ENCODE results near the gene TMEM165. TPM values are rescaled to one million over a fixed set of nuclear protein-coding genes. Genes with fewer than 3 reads are reported as not detected.

TMEM165 gene
- total and polyA plus RNA-seq, 9 of the 15 experiments (the other 6 are each of a cell fraction or from before 2014, with no cell fraction given), result 21.3 to 145 (median 96.8) TPM

DNA sequence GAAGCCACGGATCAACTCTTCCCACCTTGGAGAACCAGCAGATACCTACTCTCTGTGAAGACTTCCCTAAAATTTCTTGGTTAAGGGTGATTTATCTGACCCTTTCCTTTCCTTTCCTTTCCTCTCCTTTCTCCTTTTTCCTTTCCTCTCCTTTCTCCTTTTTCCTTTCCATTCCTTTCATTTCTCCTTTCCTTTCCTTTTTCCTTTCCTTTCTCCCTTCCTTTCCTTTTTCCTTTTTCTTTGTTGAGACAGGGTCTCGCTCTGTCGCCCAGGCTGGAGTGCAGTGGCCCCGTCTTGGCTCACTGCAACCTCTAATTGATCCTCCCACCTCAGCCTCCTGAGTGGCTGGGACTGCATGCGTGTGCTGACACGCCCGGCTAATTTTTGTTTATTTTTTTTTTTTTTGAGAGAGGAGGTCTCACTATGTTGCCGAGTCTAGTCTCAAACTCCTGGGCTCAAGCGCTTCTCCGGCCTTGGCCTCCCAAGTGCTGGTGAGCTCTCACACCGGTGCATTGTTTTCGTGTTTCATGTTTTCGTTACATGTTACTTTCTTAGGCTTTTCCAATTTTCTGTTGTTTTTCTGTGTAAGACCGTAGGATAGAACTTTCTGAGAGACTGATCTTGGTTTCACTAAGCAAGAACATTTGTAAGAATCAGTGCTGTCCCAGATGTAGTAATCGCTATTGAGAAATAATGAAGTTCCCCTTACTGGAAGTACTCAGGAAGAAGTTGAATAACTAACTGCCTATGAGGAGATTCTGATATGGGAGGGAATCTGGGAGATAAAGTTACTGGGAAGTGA is 2.0 kb downstream of the TMEM165 start (continued):
- TF ChIP-seq, protein P1, sequence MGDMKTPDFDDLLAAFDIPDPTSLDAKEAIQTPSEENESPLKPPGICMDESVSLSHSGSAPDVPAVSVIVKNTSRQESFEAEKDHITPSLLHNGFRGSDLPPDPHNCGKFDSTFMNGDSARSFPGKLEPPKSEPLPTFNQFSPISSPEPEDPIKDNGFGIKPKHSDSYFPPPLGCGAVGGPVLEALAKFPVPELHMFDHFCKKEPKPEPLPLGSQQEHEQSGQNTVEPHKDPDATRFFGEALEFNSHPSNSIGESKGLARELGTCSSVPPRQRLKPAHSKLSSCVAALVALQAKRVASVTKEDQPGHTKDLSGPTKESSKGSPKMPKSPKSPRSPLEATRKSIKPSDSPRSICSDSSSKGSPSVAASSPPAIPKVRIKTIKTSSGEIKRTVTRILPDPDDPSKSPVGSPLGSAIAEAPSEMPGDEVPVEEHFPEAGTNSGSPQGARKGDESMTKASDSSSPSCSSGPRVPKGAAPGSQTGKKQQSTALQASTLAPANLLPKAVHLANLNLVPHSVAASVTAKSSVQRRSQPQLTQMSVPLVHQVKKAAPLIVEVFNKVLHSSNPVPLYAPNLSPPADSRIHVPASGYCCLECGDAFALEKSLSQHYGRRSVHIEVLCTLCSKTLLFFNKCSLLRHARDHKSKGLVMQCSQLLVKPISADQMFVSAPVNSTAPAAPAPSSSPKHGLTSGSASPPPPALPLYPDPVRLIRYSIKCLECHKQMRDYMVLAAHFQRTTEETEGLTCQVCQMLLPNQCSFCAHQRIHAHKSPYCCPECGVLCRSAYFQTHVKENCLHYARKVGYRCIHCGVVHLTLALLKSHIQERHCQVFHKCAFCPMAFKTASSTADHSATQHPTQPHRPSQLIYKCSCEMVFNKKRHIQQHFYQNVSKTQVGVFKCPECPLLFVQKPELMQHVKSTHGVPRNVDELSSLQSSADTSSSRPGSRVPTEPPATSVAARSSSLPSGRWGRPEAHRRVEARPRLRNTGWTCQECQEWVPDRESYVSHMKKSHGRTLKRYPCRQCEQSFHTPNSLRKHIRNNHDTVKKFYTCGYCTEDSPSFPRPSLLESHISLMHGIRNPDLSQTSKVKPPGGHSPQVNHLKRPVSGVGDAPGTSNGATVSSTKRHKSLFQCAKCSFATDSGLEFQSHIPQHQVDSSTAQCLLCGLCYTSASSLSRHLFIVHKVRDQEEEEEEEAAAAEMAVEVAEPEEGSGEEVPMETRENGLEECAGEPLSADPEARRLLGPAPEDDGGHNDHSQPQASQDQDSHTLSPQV (IDR thresholded peaks at IDR 0.05), result no peak
- TF ChIP-seq GTF2F1 (IDR thresholded peaks at IDR 0.05; ENCODE audit: low read depth, low read length), result no peak
- no peak for TF ChIP-seq ZNF584 (CRISPR knock-in tag; IDR thresholded peaks at IDR 0.05; ENCODE audit: low read depth)
- no peak for TF ChIP-seq ZNF197 (CRISPR knock-in tag; IDR thresholded peaks at IDR 0.05; ENCODE audit: low read depth)
- TF ChIP-seq, protein P2, sequence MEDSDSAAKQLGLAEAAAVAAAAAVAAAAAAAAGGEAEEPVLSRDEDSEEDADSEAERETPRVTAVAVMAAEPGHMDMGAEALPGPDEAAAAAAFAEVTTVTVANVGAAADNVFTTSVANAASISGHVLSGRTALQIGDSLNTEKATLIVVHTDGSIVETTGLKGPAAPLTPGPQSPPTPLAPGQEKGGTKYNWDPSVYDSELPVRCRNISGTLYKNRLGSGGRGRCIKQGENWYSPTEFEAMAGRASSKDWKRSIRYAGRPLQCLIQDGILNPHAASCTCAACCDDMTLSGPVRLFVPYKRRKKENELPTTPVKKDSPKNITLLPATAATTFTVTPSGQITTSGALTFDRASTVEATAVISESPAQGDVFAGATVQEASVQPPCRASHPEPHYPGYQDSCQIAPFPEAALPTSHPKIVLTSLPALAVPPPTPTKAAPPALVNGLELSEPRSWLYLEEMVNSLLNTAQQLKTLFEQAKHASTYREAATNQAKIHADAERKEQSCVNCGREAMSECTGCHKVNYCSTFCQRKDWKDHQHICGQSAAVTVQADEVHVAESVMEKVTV (CRISPR knock-in tag; IDR thresholded peaks at IDR 0.05), result no peak
- TF ChIP-seq NFATC3 (IDR thresholded peaks at IDR 0.05), result no peak
- TF ChIP-seq ZNF23 (CRISPR knock-in tag; IDR thresholded peaks at IDR 0.05), result no peak
- no peak for TF ChIP-seq ZNF408 (CRISPR knock-in tag; IDR thresholded peaks at IDR 0.05; ENCODE audit: low read depth)
- no peak for TF ChIP-seq NRF1 (conservative IDR thresholded peaks at IDR 0.05 in 1 of 2, IDR thresholded peaks at IDR 0.05 in 1 of 2)
- no peak for TF ChIP-seq ZFX (CRISPR knock-in tag; IDR thresholded peaks at IDR 0.05)
- TF ChIP-seq, protein P3, sequence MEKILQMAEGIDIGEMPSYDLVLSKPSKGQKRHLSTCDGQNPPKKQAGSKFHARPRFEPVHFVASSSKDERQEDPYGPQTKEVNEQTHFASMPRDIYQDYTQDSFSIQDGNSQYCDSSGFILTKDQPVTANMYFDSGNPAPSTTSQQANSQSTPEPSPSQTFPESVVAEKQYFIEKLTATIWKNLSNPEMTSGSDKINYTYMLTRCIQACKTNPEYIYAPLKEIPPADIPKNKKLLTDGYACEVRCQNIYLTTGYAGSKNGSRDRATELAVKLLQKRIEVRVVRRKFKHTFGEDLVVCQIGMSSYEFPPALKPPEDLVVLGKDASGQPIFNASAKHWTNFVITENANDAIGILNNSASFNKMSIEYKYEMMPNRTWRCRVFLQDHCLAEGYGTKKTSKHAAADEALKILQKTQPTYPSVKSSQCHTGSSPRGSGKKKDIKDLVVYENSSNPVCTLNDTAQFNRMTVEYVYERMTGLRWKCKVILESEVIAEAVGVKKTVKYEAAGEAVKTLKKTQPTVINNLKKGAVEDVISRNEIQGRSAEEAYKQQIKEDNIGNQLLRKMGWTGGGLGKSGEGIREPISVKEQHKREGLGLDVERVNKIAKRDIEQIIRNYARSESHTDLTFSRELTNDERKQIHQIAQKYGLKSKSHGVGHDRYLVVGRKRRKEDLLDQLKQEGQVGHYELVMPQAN (IDR thresholded peaks at IDR 0.05; ENCODE audit: borderline replicate concordance), result peak; percentile 82
- peak; percentile 76; the same call in 1 of the 2 replicates for TF ChIP-seq SMARCA5 (IDR thresholded peaks at IDR 0.05)
- TF ChIP-seq, protein P4, sequence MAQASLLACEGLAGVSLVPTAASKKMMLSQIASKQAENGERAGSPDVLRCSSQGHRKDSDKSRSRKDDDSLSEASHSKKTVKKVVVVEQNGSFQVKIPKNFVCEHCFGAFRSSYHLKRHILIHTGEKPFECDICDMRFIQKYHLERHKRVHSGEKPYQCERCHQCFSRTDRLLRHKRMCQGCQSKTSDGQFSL (CRISPR knock-in tag; IDR thresholded peaks at IDR 0.05), result no peak
- TF ChIP-seq, protein P4 (tag; IDR thresholded peaks at IDR 0.05), result no peak
- no peak for TF ChIP-seq BRD4 (IDR thresholded peaks at IDR 0.05)
- TF ChIP-seq, protein P5, sequence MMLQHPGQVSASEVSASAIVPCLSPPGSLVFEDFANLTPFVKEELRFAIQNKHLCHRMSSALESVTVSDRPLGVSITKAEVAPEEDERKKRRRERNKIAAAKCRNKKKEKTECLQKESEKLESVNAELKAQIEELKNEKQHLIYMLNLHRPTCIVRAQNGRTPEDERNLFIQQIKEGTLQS (IDR thresholded peaks at IDR 0.05), result no peak
- TF ChIP-seq, protein P5 (CRISPR knock-in tag; conservative IDR thresholded peaks at IDR 0.05), result no peak
- TF ChIP-seq GTF2E2 (tag; IDR thresholded peaks at IDR 0.05), result no peak
